8988T (cell line): ENCODE results near the gene DNAJC6.

Experiments
- DNase-seq: peaks from one replicate; pipeline ENCODE4 v3.0.0; 2011

DNAJC6 gene

GRCh38 chr1:65297706-65298105 is 11.6 kb upstream of the DNAJC6 start:
- DNase-seq: no peak

GRCh38 chr1:65299328-65299727 is 10.0 kb upstream of the DNAJC6 start:
- no peak for DNase-seq

- no peak for DNase-seq
Measured at GRCh38 chr1:65308781-65309303, 501 bp upstream of the DNAJC6 start.

GRCh38 chr1:65310078-65310587 is 790 bp downstream of the DNAJC6 start:
- no peak for DNase-seq

- DNase-seq: no peak
Measured at GRCh38 chr1:65311760-65312159, 2.4 kb downstream of the DNAJC6 start.

- no peak for DNase-seq
Measured at GRCh38 chr1:65316233-65316632, 6.9 kb downstream of the DNAJC6 start.

GRCh38 chr1:65317866-65318653 is 8.7 kb downstream of the DNAJC6 start:
- DNase-seq: no peak

GRCh38 chr1:65319141-65319540 is 9.8 kb downstream of the DNAJC6 start:
- DNase-seq: no peak

- no peak for DNase-seq
Measured at GRCh38 chr1:65319754-65320153, 10.4 kb downstream of the DNAJC6 start.

GRCh38 chr1:65321879-65322278 is 12.5 kb downstream of the DNAJC6 start:
- DNase-seq: no peak

- no peak for DNase-seq
Measured at GRCh38 chr1:65323246-65323645, 13.9 kb downstream of the DNAJC6 start.

GRCh38 chr1:65330021-65330420 is 20.7 kb downstream of the DNAJC6 start:
- no peak for DNase-seq

GRCh38 chr1:65330822-65331221 is 21.5 kb downstream of the DNAJC6 start:
- DNase-seq: no peak

- no peak for DNase-seq
Measured at GRCh38 chr1:65332821-65333220, 23.5 kb downstream of the DNAJC6 start.

- DNase-seq: no peak
Measured at GRCh38 chr1:65334081-65334480, 24.7 kb downstream of the DNAJC6 start.

- DNase-seq: no peak
Measured at GRCh38 chr1:65339866-65340468, 30.6 kb downstream of the DNAJC6 start.

GRCh38 chr1:65341381-65341780 is 32.0 kb downstream of the DNAJC6 start:
- no peak for DNase-seq

GRCh38 chr1:65343286-65343685 is 33.9 kb downstream of the DNAJC6 start:
- DNase-seq: no peak

- no peak for DNase-seq
Measured at GRCh38 chr1:65344171-65344814, 35.0 kb downstream of the DNAJC6 start.

- no peak for DNase-seq
Measured at GRCh38 chr1:65346190-65346589, 36.8 kb downstream of the DNAJC6 start.

GRCh38 chr1:65355031-65355712 is 45.8 kb downstream of the DNAJC6 start:
- DNase-seq: no peak

GRCh38 chr1:65357291-65357960 is 48.1 kb downstream of the DNAJC6 start:
- DNase-seq: no peak

- DNase-seq: no peak
Measured at GRCh38 chr1:65359888-65360287, 50.5 kb downstream of the DNAJC6 start.
